ENCODE results near the gene CLIP4.

DNA sequence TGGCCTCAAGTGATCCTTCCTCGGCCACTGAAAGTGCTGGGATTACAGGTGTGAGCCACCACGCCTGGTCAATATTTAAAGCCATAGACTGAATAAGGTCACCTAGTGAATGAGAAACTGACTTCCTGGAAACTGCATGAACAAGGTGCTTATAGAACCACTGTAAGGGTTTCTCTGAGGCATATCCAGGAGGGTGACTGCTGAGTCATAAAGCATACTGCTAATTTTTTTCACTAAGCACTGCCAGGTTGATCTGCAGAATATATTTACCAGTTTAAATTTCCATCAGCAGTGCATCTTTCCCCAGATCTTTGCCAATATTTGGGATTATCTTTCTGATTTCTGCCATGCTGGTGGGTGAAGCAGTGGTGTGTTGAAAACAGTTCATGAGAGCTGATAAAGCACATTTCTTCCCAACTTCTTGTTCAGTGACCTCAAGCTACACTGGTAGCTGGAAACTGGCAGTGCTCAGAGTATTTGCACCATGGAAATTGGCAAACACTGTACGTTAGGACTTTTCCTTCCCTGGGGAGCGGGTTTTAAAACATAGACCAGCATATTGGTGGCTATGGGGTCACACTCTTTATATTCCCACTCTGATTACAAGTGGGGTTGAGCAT lies 4.2 kb upstream of the CLIP4 start:
- TF ChIP-seq POLR2AphosphoS5 (IDR thresholded peaks at IDR 0.05; ENCODE audit: low read depth, low read length): no peak
- TF ChIP-seq POLR2A (IDR thresholded peaks at IDR 0.05; ENCODE audit: low read depth, low read length): no peak
